22Rv1 (cell line): ENCODE data around the gene SPG21.

ENCODE experiments used
- H3K27ac ChIP-seq: fragments of 450-650 bp; 2 replicates; pipeline ENCODE4 v1.5.1; 2017
- CTCF ChIP-seq: fragments of 450-650 bp; IDR thresholded peaks from 2 replicates; pipeline ENCODE4 v1.5.1; 2017; ENCODE audit warnings: mild to moderate bottlenecking
- ZFX ChIP-seq: fragments of 450-650 bp; IDR thresholded peaks from 2 replicates; pipeline ENCODE4 v1.6.1; 2017; ENCODE audit warnings: antibody characterized with exemption, borderline replicate concordance

Gene SPG21

GRCh38 chr15:64990168-64990470 lies 405 bp upstream of the SPG21 start:
- peak overlapping the region; percentile 80 for H3K27ac ChIP-seq
- TF ChIP-seq ZFX, result no peak
- TF ChIP-seq CTCF, result no peak

- TF ChIP-seq ZFX, result no peak
- TF ChIP-seq CTCF, result no peak
- H3K27ac ChIP-seq, result no peak overlapping the region
Measured at GRCh38 chr15:64987136-64987535, 2.6 kb downstream of the SPG21 start.

- H3K27ac ChIP-seq, result no peak overlapping the region
- TF ChIP-seq ZFX (no peak), CTCF (no peak)
Measured at GRCh38 chr15:64985366-64986033, 4.2 kb downstream of the SPG21 start.

GRCh38 chr15:64982472-64982871 lies 7.2 kb downstream of the SPG21 start:
- TF ChIP-seq ZFX, result no peak
- no peak for TF ChIP-seq CTCF
- no peak overlapping the region for H3K27ac ChIP-seq

GRCh38 chr15:64981812-64982431 lies 7.8 kb downstream of the SPG21 start:
- TF ChIP-seq ZFX, result no peak
- no peak for TF ChIP-seq CTCF
- H3K27ac ChIP-seq, result no peak overlapping the region

- no peak overlapping the region for H3K27ac ChIP-seq
Measured at GRCh38 chr15:64979252-64979710, 10.4 kb downstream of the SPG21 start.

More at GRCh38 chr15:64979252-64979710, 10.4 kb downstream of the SPG21 start:
- no peak for TF ChIP-seq CTCF
- no peak for TF ChIP-seq ZFX
